Activated CD8-positive, alpha-beta memory T cell treated with anti-CD3 and anti-CD28 coated beads, Interleukin-2, amount 50 U/mL, for 1 hour (primary cell): ENCODE measurements around the gene MPST.
"Not testable (repeated sequence)": the region's sequence is repeated elsewhere in the genome, so short reads cannot be mapped to it uniquely, and the experiment has no call there.

Experiments
- DNase-seq: peaks from one replicate; pipeline ENCODE4 v3.0.0-alpha.2; 2020; ENCODE audit errors: extremely low read depth

Gene MPST

DNA sequence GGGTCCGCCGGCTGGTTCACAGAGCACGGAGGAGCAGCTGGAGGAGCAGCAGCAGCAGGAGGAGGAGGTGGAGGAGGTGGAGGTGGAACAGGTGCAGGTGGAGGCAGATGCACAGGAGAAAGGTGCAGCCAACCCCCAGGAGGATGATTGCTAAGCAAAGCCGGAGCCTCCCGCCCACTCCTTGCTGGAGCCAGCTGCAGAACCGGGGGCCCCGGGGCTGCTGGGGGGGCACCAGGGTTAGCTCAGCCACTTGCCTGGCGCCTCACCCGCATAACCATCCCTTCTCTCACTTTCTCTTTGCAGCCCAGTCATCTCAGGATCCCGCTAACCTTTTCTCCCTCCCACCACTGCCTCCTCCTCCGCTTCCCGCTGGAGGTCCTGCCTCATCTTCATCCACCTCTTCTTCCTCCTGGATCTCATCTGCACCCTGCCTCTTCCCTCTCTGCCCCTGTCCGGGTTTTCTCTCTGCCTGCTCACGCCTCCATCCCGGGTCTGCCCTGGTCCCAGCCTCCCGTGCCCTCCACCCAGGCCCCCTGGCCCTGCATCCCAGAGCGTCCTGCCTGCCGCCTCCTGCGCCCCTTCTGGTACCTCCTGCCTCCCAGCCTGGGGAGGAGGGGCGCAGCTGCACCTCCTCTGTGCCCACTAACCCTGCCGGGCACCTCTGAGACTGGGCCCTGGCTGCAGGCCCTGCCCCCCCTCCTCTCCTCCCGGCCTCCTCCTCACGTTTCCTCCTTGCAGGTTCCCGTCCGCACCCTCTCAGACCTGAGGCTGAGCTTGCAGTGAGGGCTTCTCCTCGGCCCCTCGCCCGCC lies 41.5 kb downstream of the MPST start:
- DNase-seq: no peak

DNA sequence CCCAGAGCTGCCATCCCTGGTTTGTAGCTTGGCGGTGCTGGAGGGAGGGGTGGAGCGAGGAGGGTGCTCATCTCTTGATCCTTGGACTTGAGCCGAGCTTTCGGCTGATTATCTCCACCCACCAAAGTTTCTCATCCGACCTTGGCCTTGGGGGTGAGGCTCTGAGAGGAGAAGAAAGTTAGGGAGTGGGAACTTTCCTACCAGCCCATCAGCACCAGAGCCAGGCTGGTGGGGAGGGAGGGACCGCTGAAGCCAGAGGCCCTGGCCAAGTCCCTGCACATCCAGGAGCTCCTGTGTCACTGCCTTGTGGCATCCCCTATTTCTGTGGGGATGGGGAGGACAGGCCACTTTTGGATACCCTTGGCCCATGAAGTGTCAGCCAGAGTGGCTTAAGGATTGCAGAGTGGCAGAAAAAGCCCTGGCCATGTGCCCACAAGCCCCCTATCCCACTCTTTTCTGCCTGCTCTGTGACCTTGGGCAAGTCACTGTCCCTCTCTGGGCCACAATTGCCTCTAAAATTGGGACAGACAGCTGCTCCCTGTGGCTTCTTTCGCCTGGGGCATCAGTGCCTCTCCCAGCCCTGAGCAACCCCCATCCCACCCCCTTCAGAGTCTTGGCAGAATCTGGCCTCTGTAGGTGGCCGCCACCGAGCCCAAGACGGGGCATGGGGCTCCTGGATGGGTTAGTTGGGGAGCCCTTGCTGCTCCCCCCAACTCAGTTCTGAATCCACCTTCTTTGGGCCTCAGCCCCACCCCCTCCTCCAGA lies 42.3 kb downstream of the MPST start:
- no peak for DNase-seq

DNA sequence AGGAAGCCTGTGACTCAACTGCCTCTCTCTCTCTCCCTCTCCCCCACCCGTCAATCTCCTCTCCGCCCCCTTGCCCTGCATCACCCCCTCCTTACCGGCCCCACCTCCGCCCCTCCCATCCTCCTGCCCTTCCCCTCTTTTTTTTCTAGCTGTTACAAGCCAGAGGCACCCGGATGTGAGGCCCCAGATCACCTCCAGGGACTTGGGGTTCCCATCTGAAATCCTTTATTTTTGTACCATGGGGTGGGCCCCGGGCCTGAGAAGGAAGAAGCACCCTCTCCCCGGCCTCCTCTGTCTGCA lies 42.8 kb downstream of the MPST start:
- no peak for DNase-seq

DNA sequence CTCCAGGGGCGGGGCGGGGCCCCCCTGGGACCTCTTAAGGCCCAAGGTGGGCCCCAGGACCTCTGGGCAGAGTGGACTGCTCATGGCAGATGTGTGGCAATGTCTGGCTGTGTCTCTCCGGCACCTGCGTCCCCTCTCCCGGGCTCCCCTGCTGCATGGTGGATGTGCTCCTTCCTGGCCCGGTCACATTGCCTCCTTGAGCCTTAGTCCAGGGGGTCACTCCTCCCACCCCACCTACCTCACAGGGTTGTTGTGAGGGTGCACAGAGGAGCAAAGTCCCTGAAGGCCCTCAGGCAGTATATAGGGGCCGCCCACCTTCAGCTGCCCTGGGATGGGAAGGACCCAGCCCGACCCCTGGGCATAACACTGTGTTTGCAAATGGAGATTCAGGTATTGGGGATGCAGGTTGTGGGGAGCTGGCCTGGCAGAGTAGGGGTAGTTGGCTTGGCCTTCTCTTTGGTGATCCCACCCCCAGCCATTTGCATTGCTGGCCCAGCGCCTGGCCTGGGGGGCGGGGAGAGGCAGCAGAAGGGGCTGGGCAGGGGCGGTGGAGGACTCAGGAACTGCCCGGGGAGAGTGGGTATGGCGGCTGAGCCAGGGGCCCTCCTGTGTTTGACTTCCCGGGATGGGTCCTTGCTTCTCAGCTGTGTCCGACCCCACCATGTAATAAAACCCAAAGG lies 43.3 kb downstream of the MPST start:
- DNase-seq: no peak

DNA sequence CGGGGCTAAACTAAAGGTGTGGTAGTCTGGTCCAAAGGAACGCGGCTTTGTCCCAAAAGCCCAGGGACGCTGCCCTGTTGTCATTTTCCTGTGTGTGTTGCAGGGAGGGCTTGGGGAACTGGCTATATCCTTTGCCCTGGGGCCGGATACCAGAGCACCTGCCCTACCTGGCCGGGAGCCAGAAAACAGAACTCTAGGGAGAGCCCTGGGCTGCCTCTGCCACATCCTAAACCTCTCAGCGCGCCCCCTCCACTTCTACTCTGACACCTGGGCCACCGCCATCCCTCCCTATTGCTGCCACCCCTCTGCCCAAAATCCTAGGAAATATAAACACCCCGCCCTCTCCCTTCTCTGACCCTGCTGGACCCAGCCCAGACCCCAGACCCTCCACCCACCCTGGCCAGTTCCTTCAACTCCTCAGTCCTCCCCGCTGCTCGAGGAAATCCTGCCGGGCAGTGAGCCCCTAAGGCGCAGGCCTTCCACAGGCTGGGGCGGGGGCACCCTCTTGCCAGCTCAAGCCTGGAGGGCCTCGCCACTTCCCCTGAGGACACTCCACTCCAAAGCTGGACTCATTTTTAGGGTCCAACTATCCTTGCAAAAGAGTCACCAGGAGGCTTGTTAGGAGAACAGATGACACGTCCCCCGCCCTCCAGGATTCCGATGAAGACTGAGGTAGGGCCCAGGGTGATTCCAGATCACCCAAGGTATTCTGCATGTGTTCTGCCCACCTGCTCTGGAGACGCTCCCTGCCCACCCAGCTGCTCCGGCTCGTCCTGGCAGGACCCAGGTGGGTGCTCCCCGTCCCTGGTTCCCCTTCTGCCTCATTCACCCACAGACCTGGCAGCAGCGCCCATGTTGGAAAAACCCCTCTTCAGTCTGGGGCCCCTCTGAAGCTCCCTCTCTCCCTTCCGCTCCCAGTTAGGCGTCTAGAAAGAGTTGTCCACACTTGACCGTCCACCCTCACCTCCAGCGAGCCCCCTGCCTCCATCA lies 44.2 kb downstream of the MPST start:
- no peak for DNase-seq

DNA sequence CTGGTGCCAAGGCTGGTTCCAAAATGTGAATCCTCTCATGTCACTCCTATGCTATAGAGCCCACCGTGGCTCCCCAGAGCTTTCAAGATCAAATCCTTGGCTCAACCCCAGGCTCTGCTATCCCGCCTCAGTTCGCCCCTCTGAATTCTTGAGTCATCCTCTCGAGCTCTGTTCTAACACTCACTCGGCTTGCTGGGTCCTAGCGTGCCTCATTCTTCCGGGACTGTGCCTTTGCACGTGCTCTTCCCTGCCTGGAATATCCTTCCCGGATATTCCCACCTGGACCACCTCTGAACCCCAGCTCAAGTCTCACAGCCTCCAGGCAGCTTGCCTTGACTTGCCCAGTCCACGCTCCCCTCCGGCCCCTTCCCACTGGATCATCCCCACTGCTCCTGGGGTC lies 45.0 kb downstream of the MPST start:
- DNase-seq: no peak

DNA sequence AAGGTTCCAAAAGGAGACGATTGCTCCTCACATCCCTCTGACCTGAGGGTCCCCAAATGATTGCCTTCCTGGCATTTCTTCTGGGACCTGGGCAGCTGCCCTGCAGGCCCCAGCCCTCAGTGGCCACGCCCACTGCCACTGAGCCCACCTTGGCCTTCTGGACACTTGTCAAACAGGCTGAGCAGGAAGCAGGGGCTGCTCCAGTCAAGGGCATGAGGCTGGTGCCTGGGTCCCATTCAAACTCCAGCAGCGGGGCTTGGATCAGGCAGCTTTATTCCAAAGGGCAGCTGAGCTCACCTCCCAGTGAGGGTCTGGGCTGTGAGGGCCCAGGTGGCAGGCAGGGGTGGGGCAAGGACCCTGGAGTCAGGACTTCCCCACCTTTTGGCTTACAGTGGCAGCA lies 45.6 kb downstream of the MPST start:
- DNase-seq: no peak

DNA sequence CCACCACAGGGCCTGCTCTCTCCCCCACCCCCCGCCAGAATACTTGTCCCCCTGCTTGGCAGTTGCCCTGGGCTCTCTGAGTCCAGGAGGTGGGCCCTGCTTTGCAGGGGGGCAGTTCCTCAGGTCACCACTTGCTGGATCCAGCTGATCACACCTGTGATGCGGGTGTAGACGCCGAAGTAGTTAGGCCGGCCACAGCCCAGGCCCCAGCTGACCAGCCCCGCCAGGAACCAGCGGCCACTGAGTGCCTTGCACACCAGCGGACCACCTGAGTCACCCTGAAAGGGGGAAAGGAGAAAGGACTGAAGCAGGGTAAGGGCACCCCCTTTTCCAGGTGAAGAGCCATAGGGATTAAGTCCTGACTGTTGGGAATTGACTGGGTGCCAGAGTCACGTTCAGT lies 46.4 kb downstream of the MPST start:
- DNase-seq: no peak

DNA sequence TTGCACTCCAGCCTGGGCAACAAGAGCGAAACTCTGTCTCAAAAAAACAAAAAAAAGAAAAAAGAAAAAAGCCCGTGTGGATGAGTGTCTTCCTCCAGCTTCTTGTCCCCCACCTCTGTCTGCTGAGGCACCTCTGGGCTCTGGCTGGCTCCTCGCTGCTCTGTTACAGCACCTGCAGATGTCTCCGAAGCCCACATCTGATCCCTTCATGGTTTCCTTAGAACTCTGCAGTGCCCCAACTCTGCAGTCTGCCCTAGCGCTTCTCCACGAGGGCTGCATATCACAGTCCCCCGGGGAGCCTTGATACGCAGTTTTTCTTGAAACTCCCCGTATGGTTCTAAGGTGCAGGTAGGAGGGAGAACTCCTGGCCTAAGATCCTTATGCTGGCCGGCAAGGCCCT lies 47.9 kb downstream of the MPST start:
- DNase-seq: no peak

DNA sequence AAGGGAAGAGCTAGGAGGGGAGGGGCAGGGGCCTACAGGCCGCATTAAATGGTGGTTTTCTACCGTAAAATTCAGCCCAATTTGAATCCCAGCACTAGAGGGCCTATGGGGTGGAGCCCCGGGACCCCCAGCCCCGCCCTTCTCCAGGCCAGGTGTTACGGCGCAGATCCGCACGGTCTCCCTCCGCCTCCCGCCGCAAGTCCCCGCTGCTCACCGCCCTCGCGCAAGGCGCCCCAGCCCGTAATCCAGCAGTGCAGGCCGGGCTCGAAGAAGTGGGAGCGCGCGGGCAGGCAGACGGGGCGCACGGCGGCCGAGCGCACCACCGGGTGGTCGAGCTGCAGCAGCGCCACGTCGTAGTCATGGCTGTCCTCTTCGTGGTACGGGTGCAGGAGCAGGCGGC lies 49.3 kb downstream of the MPST start:
- no peak for DNase-seq

DNA sequence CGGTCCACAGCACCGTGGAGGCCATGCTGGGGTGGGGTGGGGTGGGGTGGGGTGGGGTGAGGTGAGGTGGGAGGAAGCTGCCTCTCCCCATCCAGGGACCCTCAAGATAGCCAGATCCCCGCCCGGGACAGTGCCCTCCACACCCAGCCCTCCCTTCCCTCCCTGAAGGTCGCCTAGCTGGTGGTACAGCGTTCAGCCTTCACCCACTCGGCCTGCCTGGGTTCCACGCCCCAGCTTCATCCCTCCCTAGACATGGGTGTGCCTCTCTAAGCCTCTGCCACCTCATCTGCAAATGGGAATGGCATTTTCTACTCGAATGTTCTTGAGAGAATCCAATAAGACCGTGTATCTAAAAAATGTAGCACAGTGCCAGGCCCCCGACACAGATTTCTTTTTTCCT lies 49.8 kb downstream of the MPST start:
- no peak for DNase-seq

DNA sequence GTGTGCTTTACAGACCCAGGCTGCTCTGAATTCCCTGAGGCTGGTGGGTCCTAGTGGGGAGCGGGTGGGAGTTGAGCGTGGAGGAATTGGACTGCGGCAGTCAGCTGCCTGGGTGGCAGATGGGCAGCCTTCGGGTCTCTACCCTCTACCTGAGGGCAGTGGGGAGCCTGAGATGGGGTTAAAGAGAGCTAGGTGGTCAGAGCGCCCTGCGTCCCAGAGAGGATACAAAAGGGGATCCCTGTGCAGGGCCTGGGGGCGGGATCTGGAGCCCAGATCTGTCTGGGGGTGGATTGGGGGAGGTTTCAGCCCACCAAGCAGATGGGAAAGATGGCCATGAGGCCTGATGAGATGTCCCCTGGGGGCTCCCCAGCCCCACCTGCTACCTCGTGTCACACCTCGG lies 50.2 kb downstream of the MPST start:
- no peak for DNase-seq

DNA sequence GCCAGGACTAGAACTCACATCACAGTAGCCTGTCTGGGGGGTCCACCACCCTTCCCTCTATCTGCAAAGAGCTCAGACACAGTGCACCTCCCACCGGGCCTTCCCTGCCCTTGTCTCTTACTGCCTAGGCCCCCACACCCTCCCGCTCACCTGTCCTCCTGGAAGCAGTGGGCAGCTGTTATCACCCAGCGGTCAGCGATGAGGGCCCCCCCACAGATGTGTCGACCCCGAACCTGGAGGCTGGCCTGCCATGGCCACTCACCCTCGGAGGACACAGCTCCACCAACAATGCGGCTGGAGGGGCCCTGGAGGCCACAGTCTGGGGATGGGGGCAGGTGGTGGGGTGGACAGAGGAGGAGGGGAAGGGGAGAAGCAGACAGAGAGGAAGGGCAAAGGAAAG lies 50.8 kb downstream of the MPST start:
- DNase-seq: no peak

DNA sequence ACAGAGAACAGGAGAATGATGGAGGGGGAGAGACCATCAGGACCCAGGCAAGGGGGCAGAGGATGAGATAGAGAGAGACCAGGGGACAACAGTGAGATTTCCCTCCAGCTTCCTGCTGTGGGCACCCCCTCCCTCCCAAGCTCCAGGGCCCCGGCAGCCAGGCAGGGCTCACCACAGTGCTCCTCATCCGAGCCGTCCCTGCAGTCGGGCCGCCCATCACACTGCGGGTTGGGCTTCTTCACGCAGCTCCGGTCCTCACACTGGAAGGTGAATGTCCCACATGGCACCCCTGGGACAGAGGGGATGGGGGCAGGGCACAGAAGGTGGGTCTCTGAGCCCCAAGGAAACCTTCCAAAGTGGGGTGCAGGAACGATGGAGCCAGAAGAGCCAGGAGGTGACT lies 51.2 kb downstream of the MPST start:
- no peak for DNase-seq

DNA sequence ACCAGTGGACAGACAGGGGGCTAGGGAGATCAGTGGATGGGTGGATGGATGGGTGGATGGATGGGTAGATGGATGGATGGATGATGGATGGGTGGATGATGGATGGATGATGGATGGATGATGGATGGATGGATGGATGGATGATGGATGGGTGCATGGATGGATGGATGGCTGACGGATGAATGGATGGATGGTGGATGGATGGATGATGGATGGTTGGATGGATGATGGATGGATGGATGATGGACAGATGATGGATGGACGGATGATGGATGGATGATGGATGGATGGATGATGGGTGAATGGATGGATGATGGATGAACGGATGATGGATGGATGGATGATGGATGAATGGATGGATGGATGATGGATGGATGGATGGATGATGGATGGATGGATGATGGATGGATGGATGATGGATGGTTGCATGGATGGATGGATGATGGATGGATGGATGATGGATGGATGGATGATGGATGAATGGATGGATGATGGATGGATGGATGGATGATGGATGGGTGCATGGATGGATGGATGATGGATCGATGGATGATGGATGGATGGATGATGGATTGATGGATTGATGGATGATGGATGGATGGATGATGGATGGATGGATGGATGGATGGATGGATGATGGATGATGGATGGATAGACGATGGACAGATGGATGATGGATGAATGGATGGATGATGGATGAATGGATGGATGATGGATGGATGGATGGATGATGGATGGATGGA lies 52.5 kb downstream of the MPST start:
- DNase-seq: not testable (repeated sequence)

DNA sequence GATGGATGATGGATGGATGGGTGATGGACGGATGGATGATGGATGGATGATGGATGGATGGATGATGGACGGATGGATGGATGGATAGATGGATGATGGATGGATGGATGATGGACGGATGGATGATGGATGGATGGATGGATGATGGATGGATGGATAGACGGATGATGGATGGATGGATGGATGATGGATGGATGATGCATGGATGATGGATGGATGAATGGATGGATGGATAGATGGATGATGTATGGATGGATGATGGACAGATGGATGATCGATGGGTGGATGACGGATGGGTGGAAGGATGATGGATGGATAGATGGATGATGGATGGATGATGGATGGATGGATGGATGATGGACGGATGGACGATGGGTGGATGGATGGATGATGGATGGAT lies 53.1 kb downstream of the MPST start:
- DNase-seq: no peak

DNA sequence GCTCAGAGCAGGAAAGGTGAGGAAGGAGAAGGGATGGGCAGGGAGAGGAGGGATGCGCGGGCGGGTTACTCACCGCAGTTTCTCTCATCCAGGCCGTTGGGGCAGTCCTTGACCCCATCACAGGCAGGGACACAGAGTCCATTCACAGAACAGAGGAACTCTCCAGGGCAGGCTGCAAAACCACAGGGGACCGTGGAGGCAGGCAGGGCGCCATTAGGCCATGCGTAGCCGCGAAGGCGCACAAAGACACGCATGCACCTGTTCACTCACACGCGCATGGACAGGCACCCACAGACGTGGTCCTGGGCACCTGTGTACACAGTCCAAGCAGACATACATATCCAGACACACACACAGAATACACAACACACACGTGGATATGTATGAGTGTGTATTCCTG lies 55.0 kb downstream of the MPST start:
- DNase-seq: no peak

DNA sequence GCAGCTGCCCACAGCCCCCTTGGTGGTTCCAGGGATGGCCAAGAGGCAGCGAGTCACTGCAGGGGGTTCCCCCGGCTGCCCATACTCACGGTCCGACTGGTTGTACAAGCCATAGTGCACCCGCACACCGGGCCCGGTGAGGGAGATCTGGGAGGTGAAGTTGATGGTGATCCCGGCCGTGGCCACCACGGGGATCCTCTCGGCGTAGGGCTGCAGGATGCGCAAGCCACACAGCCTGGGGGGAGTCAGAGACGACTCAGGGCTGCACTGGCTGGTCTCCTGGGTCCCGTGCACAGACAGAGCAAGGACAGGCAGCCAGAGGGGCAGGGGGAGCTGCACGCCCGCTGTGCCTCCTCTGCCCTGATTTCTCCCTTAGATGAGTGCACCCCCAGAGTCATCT lies 55.5 kb downstream of the MPST start:
- no peak for DNase-seq

DNA sequence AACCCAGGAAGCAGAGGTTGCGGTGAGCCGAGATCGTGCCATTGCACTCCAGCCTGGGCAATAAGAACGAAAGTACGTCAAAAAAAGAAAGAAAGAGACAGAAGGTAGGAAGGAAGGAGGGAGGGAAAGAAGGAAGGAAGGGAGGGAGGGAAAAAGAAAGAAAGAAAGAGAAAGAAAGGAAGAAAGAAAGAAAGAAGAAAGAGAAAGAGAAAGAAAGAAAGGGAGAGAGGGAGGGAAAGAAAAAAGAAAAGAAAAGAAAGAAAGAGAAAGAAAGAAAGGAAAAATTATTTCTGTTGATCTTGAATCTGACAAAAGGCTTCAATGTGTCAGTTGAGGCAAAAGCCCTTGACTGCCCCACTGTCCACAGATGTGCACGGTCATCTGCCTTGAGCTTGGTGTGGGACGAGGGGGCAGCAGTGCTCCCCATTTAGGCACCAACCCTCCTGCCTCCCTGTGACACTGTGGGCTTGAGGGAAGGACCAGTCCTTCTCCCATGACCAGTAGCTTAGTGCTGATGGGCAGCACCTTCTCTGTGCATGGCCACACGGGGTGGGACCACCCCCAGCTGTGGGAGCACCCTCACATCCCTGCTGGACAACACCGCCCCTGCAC lies 56.4 kb downstream of the MPST start:
- no peak for DNase-seq

DNA sequence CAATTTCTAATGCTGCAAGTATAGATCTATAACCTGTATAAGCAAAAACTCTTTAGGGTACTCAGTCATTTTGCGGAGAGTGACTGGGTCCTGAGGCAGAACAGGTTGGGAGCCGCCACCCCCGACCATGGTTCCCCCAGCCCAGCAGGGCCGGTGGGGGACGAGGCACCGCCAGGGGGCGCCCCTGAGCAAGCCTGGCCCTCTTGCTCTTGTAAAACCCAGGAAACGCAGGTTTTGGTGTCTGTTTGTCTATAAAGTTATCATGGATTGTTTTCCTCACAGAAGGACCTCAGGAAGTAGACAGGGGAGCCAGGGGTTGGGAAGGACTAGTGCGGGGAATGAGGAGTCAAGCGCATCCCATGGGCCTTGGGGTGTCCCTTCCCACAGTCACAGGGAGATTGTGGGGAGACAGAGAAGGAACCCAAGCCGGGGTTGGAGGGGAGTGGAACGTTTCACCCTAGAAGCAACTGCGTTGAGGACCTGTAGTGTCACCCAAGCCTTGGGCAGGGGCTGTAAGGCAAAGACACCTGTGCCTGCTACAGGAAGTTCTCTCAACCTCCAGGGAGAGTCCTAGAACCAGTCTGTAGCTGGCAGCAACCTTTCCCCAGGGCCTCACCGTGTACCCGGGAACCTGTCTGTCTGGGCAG lies 58.4 kb downstream of the MPST start:
- peak; percentile 32 for DNase-seq
